HG03060 (cell line): ENCODE data around the gene RNF227.
"Not testable (repeated sequence)": the region's sequence is repeated elsewhere in the genome, so short reads cannot be mapped to it uniquely, and the experiment has no call there.

Experiments used
- ATAC-seq: cut with Tn5 transposase; IDR thresholded peaks from one replicate; pipeline ENCODE4 v1.9.1; 2021; ENCODE audit warnings: low read depth, moderate number of reproducible peaks; ENCODE audit not compliant: unreplicated experiment

The RNF227 gene

GRCh38 chr17:7915611-7916384 is at the start of gene RNF227:
Gene RNF227, minus strand, starts transcription at chr17:7916289. Its CDS starts 94 bp downstream, at chr17:7916195.
- peak; percentile 50 for ATAC-seq

- ATAC-seq: no peak
Measured at GRCh38 chr17:7961421-7961820, 45.3 kb upstream of the RNF227 start.

GRCh38 chr17:7959503-7960253 is 43.6 kb upstream of the RNF227 start:
- ATAC-seq: no peak

GRCh38 chr17:7956228-7956965 is 40.3 kb upstream of the RNF227 start:
- no peak for ATAC-seq

- ATAC-seq: no peak
Measured at GRCh38 chr17:7955414-7956227, 39.5 kb upstream of the RNF227 start.

GRCh38 chr17:7953266-7953665 is 37.2 kb upstream of the RNF227 start:
- ATAC-seq: not testable (repeated sequence)

- no peak for ATAC-seq
Measured at GRCh38 chr17:7951143-7951792, 35.2 kb upstream of the RNF227 start.

GRCh38 chr17:7950578-7950977 is 34.5 kb upstream of the RNF227 start:
- ATAC-seq: no peak

- no peak for ATAC-seq
Measured at GRCh38 chr17:7947651-7948050, 31.6 kb upstream of the RNF227 start.

GRCh38 chr17:7946441-7946840 is 30.4 kb upstream of the RNF227 start:
- no peak for ATAC-seq

- no peak for ATAC-seq
Measured at GRCh38 chr17:7945651-7946050, 29.6 kb upstream of the RNF227 start.

GRCh38 chr17:7944326-7944725 is 28.2 kb upstream of the RNF227 start:
- no peak for ATAC-seq

GRCh38 chr17:7943291-7943690 is 27.2 kb upstream of the RNF227 start:
- no peak for ATAC-seq

GRCh38 chr17:7940743-7941142 is 24.7 kb upstream of the RNF227 start:
- no peak for ATAC-seq

GRCh38 chr17:7940034-7940433 is 23.9 kb upstream of the RNF227 start:
- no peak for ATAC-seq

GRCh38 chr17:7935859-7936258 is 19.8 kb upstream of the RNF227 start:
- ATAC-seq: no peak

GRCh38 chr17:7932949-7933348 is 16.9 kb upstream of the RNF227 start:
- ATAC-seq: no peak

- ATAC-seq: no peak
Measured at GRCh38 chr17:7932483-7932891, 16.4 kb upstream of the RNF227 start.

GRCh38 chr17:7931709-7932482 is 15.8 kb upstream of the RNF227 start, which contains the start of the genes CNTROB and TRAPPC1:
Gene CNTROB, plus strand, starts transcription at chr17:7932206. Its CDS starts 874 bp downstream, at chr17:7933080.
Gene TRAPPC1, minus strand, starts transcription at chr17:7931946. Its CDS starts 117 bp downstream, at chr17:7931829.
- ATAC-seq: peak; percentile 76
